HEK293T (cell line): ENCODE results near the gene ZNF778.

Experiments used
- ELF4 ChIP-seq: fragments of 450-650 bp; IDR thresholded peaks from 2 replicates; pipeline ENCODE4 v1.6.1; 2017; ENCODE audit warnings: antibody characterized with exemption
- FOXM1 ChIP-seq: fragments of 450-650 bp; IDR thresholded peaks from 2 replicates; pipeline ENCODE4 v1.6.1; 2017; ENCODE audit warnings: mild to moderate bottlenecking, borderline replicate concordance
- L3MBTL2 ChIP-seq: fragments of 450-650 bp; conservative IDR thresholded peaks from 2 replicates; pipeline ENCODE4 v1.6.1; 2016; ENCODE audit warnings: mild to moderate bottlenecking
- NFRKB ChIP-seq: fragments of 450-650 bp; IDR thresholded peaks from 2 replicates; pipeline ENCODE4 v1.6.1; 2016; ENCODE audit warnings: mild to moderate bottlenecking, moderate library complexity
- SP1 ChIP-seq: fragments of 450-650 bp; IDR thresholded peaks from 2 replicates; pipeline ENCODE4 v1.6.1; 2017
- SUZ12 ChIP-seq: fragments of 450-650 bp; IDR thresholded peaks from 2 replicates; pipeline ENCODE4 v1.6.1; 2016; ENCODE audit warnings: mild to moderate bottlenecking
- ZNF384 ChIP-seq: fragments of 450-650 bp; IDR thresholded peaks from 2 replicates; pipeline ENCODE4 v1.6.1; 2016

DNA sequence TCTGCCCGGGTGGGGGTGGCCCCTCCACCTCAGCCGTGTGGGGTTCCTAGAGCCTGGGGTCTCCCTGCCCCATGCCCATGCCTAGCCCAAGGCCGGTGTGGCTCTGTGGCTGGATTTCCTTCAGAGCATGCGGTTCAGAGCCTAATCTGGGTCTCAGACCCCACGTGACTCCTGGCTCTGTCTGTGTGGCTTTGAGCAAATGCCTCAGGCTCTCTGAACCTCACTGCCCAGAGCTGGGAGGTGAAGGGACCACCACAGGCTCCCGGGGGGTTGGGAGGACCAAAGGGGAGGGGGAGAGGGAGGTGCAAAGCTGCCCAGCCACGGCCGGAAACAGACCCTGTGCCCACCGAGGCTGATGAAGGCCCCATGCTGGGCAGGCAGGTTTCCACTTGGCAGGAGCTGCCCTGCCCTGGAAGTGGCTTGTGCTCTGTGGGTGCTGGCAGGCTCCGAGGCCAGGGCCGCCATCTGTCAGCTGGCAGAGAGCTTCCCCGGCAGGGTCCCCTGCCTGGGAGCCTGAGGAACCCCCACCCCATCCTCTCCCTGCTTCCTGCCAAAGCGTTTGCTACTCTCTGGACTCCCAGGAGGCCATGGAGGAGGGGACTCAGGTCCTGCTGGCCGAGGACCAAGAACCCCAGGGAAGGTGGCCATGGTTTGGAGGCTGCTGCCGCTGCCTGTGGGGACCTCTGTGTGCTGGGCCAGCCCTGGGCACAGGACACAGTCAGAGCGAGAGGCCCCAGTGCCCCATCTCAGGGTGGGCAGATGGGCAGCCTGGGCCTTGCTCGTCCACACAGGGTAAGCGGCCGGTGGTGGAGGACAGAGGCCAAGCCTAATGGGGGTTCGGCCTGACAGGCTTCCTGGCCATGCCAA, 42.0 kb upstream of the ZNF778 start:
- TF ChIP-seq SUZ12 = no peak
- TF ChIP-seq SP1 = no peak
- TF ChIP-seq ZNF384 = no peak
- no peak for TF ChIP-seq L3MBTL2
- TF ChIP-seq FOXM1 = no peak
- TF ChIP-seq ELF4 = no peak
- no peak for TF ChIP-seq NFRKB
